ENCODE data around the gene PYROXD2.

PYROXD2 gene

DNA sequence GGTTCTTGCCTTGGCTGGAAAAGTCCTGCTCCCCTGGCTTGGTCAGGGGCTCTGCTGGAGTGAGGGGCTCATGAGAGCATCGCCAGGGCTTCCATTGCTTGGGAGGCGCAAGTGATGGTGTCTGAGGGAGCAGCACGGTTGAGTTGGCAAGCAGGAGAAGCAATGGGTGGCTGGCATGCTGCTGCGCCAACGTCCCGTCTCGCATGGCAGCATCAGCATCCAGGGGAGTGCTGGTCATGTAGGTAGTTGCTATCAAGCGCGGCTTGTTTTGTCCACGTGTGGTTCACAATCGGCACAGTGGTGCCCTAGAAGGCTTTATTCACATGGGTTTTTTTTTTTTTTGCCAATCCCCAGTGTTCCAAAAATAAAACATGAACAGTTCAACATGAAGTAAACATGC lies 3.8 kb downstream of the PYROXD2 start:
- H3K27ac ChIP-seq (ENCODE audit: low read depth, low read length): no peak overlapping the region
- H3K27me3 ChIP-seq (ENCODE audit: control insufficient read depth, low read length): no peaks in the 10 kb centered on the region; the same call in none of the 2 replicates
- TF ChIP-seq EZH2phosphoT487 (IDR thresholded peaks at IDR 0.05; ENCODE audit: borderline replicate concordance, low read length): no peak
- TF ChIP-seq, protein P1, sequence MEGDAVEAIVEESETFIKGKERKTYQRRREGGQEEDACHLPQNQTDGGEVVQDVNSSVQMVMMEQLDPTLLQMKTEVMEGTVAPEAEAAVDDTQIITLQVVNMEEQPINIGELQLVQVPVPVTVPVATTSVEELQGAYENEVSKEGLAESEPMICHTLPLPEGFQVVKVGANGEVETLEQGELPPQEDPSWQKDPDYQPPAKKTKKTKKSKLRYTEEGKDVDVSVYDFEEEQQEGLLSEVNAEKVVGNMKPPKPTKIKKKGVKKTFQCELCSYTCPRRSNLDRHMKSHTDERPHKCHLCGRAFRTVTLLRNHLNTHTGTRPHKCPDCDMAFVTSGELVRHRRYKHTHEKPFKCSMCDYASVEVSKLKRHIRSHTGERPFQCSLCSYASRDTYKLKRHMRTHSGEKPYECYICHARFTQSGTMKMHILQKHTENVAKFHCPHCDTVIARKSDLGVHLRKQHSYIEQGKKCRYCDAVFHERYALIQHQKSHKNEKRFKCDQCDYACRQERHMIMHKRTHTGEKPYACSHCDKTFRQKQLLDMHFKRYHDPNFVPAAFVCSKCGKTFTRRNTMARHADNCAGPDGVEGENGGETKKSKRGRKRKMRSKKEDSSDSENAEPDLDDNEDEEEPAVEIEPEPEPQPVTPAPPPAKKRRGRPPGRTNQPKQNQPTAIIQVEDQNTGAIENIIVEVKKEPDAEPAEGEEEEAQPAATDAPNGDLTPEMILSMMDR (IDR thresholded peaks at IDR 0.05; ENCODE audit: low read depth, low read length, poor library complexity, severe bottlenecking): no peak
- no peaks in the 10 kb centered on the region for H3K9me2 ChIP-seq (replicated peaks; ENCODE audit: control insufficient read depth, low read length)
- H3K79me2 ChIP-seq (ENCODE audit: control insufficient read depth, low read length): no peaks in the 10 kb centered on the region
- H3K9me3 ChIP-seq (ENCODE audit: control insufficient read depth, insufficient read depth, low read length): no peaks in the 10 kb centered on the region
- no peak overlapping the region for H3K4me3 ChIP-seq (ENCODE audit: low read length)
- no peaks in the 10 kb centered on the region for H3K36me3 ChIP-seq (ENCODE audit: control insufficient read depth, low read length)
- H3F3A ChIP-seq (ENCODE audit: control insufficient read depth, insufficient read depth): no peaks in the 10 kb centered on the region
- no peaks in the 10 kb centered on the region for H4K20me1 ChIP-seq (ENCODE audit: control insufficient read depth, insufficient read depth, low read depth, low read length)
- peaks cover 8% of the 10 kb centered on the region for H3K4me1 ChIP-seq (ENCODE audit: control insufficient read depth, low read length)
- H3K4me2 ChIP-seq (ENCODE audit: low read length): no peak overlapping the region

DNA sequence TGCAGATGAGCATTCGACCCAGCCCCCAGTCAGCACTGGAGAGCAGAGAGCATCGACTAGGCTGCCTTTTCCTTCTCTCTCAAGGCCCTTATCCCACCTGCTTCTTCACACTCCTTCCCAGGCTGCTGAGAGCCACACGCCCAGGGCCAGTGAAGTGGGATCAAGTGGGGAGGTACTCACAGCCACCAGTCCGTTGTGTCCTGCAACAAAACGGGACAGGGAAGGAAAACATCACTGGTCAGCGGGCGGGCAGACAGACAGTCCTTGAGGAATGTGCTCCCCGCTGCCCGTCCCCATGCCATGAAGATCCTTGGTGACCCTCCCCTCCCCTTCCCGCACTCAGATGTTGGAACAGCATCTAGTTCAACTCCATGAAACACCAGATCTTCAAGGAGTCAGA lies 4.2 kb downstream of the PYROXD2 start:
- Histone ChIP-seq H3K36me3 (ENCODE audit: control insufficient read depth, low read length) (no peaks in the 10 kb centered on the region), H3K27me3 (ENCODE audit: control insufficient read depth, low read length) (no peaks in the 10 kb centered on the region; the same call in none of the 2 replicates), H3K4me1 (ENCODE audit: control insufficient read depth, low read length) (peaks cover 8% of the 10 kb centered on the region), H3K9me3 (ENCODE audit: control insufficient read depth, insufficient read depth, low read length) (no peaks in the 10 kb centered on the region), H3F3A (ENCODE audit: control insufficient read depth, insufficient read depth) (no peaks in the 10 kb centered on the region), H3K4me2 (ENCODE audit: low read length) (no peak overlapping the region), H3K4me3 (ENCODE audit: low read length) (no peak overlapping the region), H3K9me2 (replicated peaks; ENCODE audit: control insufficient read depth, low read length) (no peaks in the 10 kb centered on the region), H3K27ac (ENCODE audit: low read depth, low read length) (no peak overlapping the region), H3K79me2 (ENCODE audit: control insufficient read depth, low read length) (no peaks in the 10 kb centered on the region), H4K20me1 (ENCODE audit: control insufficient read depth, insufficient read depth, low read depth, low read length) (no peaks in the 10 kb centered on the region)
- TF ChIP-seq EZH2phosphoT487 (IDR thresholded peaks at IDR 0.05; ENCODE audit: borderline replicate concordance, low read length): no peak
- TF ChIP-seq, protein P1 (IDR thresholded peaks at IDR 0.05; ENCODE audit: low read depth, low read length, poor library complexity, severe bottlenecking): no peak

DNA sequence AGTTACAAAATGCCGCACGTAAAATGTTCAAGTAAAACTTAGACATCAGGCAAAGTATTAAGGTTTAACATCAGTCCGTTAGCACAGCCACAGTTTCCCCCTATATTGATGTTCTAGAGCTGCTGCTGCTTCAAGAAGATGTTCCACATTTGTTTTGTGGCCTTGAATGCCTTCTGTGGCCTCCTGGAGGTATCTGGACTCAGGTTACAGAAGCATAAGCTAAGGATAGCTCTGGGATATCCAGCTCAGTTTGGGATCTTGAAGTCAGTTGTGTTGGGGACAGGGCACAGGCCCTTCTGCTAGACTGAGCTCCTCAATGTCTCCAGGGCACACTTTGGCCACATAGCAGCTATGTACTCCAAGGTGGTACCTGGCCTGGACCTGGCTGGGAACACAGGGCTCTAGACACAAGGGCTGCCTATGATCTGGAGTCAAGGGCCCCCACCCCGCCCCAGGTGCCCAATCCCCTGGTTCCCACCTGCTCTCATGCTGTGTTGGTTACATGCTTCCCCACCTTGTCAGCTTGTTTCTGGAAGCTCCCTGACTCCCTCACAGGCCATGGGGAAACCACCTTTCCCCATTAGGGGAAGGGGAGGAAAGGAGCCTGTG lies 4.7 kb downstream of the PYROXD2 start:
- Histone ChIP-seq H3K9me2 (replicated peaks; ENCODE audit: control insufficient read depth, low read length) (no peaks in the 10 kb centered on the region), H3K27me3 (ENCODE audit: control insufficient read depth, low read length) (no peaks in the 10 kb centered on the region; the same call in none of the 2 replicates), H3K9me3 (ENCODE audit: control insufficient read depth, insufficient read depth, low read length) (no peaks in the 10 kb centered on the region), H3K4me3 (ENCODE audit: low read length) (no peak overlapping the region), H3K27ac (ENCODE audit: low read depth, low read length) (no peak overlapping the region), H3K79me2 (ENCODE audit: control insufficient read depth, low read length) (no peaks in the 10 kb centered on the region), H3K36me3 (ENCODE audit: control insufficient read depth, low read length) (no peaks in the 10 kb centered on the region), H3K4me1 (ENCODE audit: control insufficient read depth, low read length) (peaks cover 7% of the 10 kb centered on the region), H4K20me1 (ENCODE audit: control insufficient read depth, insufficient read depth, low read depth, low read length) (no peaks in the 10 kb centered on the region), H3F3A (ENCODE audit: control insufficient read depth, insufficient read depth) (no peaks in the 10 kb centered on the region), H3K4me2 (ENCODE audit: low read length) (no peak overlapping the region)
- TF ChIP-seq, protein P1 (IDR thresholded peaks at IDR 0.05; ENCODE audit: low read depth, low read length, poor library complexity, severe bottlenecking): no peak
